ENCODE results near the gene MT1B. TPM values are rescaled to one million over a fixed set of nuclear protein-coding genes. Genes with fewer than 3 reads are reported as not detected.

Gene MT1B
- total and polyA plus RNA-seq, 2 of the 13 experiments (the other 11 are each of a cell fraction or from before 2014, with no cell fraction given), result 0.89 TPM; not detected in 1

GRCh38 chr16:56681939-56682702 lies 30.4 kb downstream of the MT1B start, which contains the start of gene MT1X (continued):
- TF ChIP-seq GMEB2 (CRISPR knock-in tag; IDR thresholded peaks at IDR 0.05; ENCODE audit: low read depth), result no peak
- TF ChIP-seq HNF1A (IDR thresholded peaks at IDR 0.05; ENCODE audit: low read depth), result no peak
- no peak; the same call in 1 of the 2 replicates for TF ChIP-seq HNF1A (CRISPR knock-in tag; IDR thresholded peaks at IDR 0.05; ENCODE audit: borderline replicate concordance)
- TF ChIP-seq KAT7 (CRISPR knock-in tag; IDR thresholded peaks at IDR 0.05; ENCODE audit: borderline replicate concordance), result peak; percentile 78; the same call in 1 of the 2 replicates
- no peak for TF ChIP-seq ZNF660 (CRISPR knock-in tag; IDR thresholded peaks at IDR 0.05; ENCODE audit: borderline replicate concordance, low read depth)
- no peak for TF ChIP-seq SP1 (IDR thresholded peaks at IDR 0.05)
- TF ChIP-seq SP1 (CRISPR knock-in tag; IDR thresholded peaks at IDR 0.05), result peak; percentile 82
- TF ChIP-seq ZNF138 (CRISPR knock-in tag; IDR thresholded peaks at IDR 0.05; ENCODE audit: low read depth), result no peak
- TF ChIP-seq ELF1 (CRISPR knock-in tag; IDR thresholded peaks at IDR 0.05), result no peak
- peak; percentile 47; the same call in 1 of the 2 replicates for TF ChIP-seq IRF2 (CRISPR knock-in tag; IDR thresholded peaks at IDR 0.05)
- peak; percentile 82 for TF ChIP-seq TCF7 (IDR thresholded peaks at IDR 0.05; ENCODE audit: low read depth)
- no peak for TF ChIP-seq NR3C1 (CRISPR knock-in tag; IDR thresholded peaks at IDR 0.05)
- TF ChIP-seq ZBTB38 (CRISPR knock-in tag; IDR thresholded peaks at IDR 0.05), result peak; percentile 49; the same call in 1 of the 2 replicates
- TF ChIP-seq YY1 (IDR thresholded peaks at IDR 0.05; ENCODE audit: insufficient read depth, insufficient replicate concordance, low read depth, low read length), result peak; percentile 32
- peak; percentile 88 for TF ChIP-seq MXD1 (CRISPR knock-in tag; IDR thresholded peaks at IDR 0.05)
- TF ChIP-seq GLI4 (CRISPR knock-in tag; IDR thresholded peaks at IDR 0.05; ENCODE audit: borderline replicate concordance), result peak; percentile 44; the same call in 1 of the 2 replicates
- TF ChIP-seq TCF7L2 (IDR thresholded peaks at IDR 0.05; ENCODE audit: low read depth, low read length), result no peak; the same call in 1 of the 2 replicates
- no peak for TF ChIP-seq ZNF562 (CRISPR knock-in tag; IDR thresholded peaks at IDR 0.05; ENCODE audit: borderline replicate concordance)
- no peak for TF ChIP-seq ZNF672 (CRISPR knock-in tag; IDR thresholded peaks at IDR 0.05)
- no peak for TF ChIP-seq AFF4 (CRISPR knock-in tag; IDR thresholded peaks at IDR 0.05)
